ENCODE data around the gene NMNAT3. TPM values are rescaled to one million over a fixed set of nuclear protein-coding genes. Genes with fewer than 3 reads are reported as not detected.

Gene NMNAT3
- total RNA-seq, 1 donor from 2014 or later: 2.0 TPM

DNA sequence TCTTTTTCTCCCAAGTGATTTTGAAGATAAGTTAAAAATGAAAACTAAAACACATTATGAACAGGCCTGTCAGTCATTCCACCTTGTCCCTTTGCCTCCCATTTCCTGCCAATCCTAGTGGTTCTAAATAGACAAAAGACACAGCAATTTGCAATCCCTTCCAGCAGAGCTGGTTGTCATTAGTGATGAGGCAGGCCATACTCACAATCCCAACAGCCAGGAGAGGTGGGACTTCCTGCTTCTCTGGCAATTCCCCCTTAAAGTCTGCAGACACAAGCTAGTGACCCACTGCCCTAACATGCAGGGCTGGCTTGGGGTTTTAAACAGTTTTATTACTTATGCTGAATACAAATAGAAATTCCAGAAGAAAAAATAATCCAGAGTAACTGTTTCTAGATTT, 99.9 kb downstream of the NMNAT3 start:
- no peak for DNase-seq (ENCODE audit: low spot score)
- Mint-ChIP-seq H3K27ac (ENCODE audit: unreplicated experiment) (no peak overlapping the region), H3K9me3 (ENCODE audit: low read depth) (no peaks in the 10 kb centered on the region), H3K27me3 (ENCODE audit: low read depth) (no peaks in the 10 kb centered on the region), H3K4me1 (ENCODE audit: low read depth) (no peaks in the 10 kb centered on the region), H3K36me3 (ENCODE audit: low read depth) (no peaks in the 10 kb centered on the region), H3K4me3 (ENCODE audit: unreplicated experiment) (no peak overlapping the region)
- no peak for TF ChIP-seq CTCF (IDR thresholded peaks at IDR 0.05)

GRCh38 chr3:139577346-139577745, 100.4 kb downstream of the NMNAT3 start:
- DNase-seq (ENCODE audit: low spot score): no peak
- Mint-ChIP-seq H3K4me3 (ENCODE audit: unreplicated experiment) (no peak overlapping the region), H3K27me3 (ENCODE audit: low read depth) (no peaks in the 10 kb centered on the region), H3K27ac (ENCODE audit: unreplicated experiment) (no peak overlapping the region), H3K4me1 (ENCODE audit: low read depth) (no peaks in the 10 kb centered on the region), H3K36me3 (ENCODE audit: low read depth) (no peaks in the 10 kb centered on the region), H3K9me3 (ENCODE audit: low read depth) (no peaks in the 10 kb centered on the region)
- TF ChIP-seq CTCF (IDR thresholded peaks at IDR 0.05): no peak

DNA sequence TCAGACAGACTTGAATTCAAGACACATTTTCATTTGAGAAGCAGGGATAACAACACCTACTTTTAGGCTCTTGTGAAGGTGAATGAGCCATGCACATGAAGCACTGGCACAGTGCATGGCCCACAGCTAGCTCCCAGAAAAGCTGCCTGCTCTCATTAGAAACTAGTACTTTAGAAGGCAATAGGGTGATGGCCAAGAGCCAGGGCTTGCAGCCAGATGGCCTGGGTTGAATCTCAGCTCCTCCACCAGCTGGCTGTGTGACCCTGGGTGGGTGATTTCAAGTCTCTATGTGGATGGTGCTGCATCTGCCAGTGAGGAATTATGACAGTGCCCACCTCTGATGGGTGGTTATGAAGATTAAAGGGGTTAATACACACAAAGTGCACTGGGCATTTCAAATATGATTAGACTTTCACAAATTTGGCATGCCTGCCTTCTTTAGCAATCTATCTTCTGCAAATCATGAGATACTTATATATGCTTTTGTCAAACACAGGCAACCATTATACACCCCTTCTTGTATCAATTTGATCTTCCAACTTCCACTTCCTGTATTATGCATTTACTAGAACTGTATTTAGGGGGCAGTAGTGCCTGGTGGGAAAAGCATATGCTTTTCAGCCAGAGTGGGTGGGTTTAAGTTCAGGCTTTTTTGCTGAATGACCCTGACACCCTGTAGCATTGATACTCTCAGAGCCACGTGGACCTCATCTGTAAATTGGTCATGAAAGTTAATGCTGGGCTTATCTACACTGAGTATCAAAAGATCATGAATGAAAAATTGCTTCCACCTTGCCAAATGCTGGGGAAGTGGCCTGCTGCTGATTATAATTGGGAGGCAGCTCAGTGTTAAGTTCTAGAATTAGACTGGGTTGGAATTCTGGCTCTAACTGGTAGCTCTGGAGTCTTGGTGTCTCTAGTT, 103.5 kb downstream of the NMNAT3 start:
- DNase-seq (ENCODE audit: low spot score): no peak

DNA sequence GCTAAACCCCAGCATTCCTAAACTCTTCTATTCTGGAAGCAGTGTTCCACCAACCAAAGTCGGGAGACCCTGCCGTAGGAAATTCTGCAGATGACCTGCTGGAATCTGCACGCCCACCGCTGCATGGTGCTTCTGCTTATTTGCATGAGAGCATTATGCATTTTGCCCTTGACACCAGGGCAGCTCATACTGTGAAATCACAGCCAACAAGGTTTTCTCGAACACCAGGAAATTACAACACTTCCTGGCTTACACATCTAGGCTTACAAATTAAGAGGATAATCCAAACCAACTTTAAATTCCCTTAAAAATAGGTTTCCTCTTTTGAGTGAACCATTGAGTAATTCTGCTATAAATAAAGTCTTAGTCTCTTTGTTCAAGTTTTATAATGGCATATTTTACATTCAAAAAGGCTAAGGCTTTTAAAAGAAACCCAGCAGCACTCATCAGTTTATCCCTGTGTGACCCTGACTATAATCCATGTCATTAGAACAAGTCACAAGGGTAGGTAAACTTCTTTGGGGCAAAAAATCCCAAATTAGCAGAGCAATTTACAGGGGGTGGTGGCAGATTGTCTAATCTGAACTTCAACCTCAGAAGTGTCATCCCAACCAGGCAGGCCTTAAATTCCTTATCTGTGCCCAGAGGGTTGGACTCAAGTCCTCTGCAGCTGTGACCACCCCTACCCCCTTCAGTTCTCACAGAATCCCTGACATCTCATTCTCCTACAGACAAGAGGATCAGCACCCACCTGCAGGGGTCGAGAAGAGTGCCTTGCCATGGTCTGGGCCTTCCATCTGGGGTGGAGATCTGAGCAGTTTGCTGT, 104.7 kb downstream of the NMNAT3 start:
- no peak for DNase-seq (ENCODE audit: low spot score)
- Mint-ChIP-seq H3K27ac (ENCODE audit: unreplicated experiment) (no peak overlapping the region), H3K4me3 (ENCODE audit: unreplicated experiment) (no peak overlapping the region), H3K9me3 (ENCODE audit: low read depth) (peaks cover 12% of the 10 kb centered on the region), H3K36me3 (ENCODE audit: low read depth) (peaks cover 12% of the 10 kb centered on the region), H3K27me3 (ENCODE audit: low read depth) (no peaks in the 10 kb centered on the region), H3K4me1 (ENCODE audit: low read depth) (no peaks in the 10 kb centered on the region)
- TF ChIP-seq CTCF (IDR thresholded peaks at IDR 0.05): no peak

More for the DNA sequence above, 103.5 kb downstream of the NMNAT3 start:
- Mint-ChIP-seq H3K9me3 (ENCODE audit: low read depth) (peaks cover 7% of the 10 kb centered on the region), H3K27me3 (ENCODE audit: low read depth) (no peaks in the 10 kb centered on the region), H3K27ac (ENCODE audit: unreplicated experiment) (no peak overlapping the region), H3K4me1 (ENCODE audit: low read depth) (no peaks in the 10 kb centered on the region), H3K36me3 (ENCODE audit: low read depth) (peaks cover 8% of the 10 kb centered on the region), H3K4me3 (ENCODE audit: unreplicated experiment) (no peak overlapping the region)
- TF ChIP-seq CTCF (IDR thresholded peaks at IDR 0.05): peak; percentile 37

GRCh38 chr3:139571711-139572110, 106.1 kb downstream of the NMNAT3 start:
- Mint-ChIP-seq H3K4me1 (ENCODE audit: low read depth) (no peaks in the 10 kb centered on the region), H3K27me3 (ENCODE audit: low read depth) (no peaks in the 10 kb centered on the region), H3K4me3 (ENCODE audit: unreplicated experiment) (no peak overlapping the region), H3K36me3 (ENCODE audit: low read depth) (peaks cover 12% of the 10 kb centered on the region), H3K27ac (ENCODE audit: unreplicated experiment) (no peak overlapping the region), H3K9me3 (ENCODE audit: low read depth) (peaks cover 12% of the 10 kb centered on the region)
- no peak for TF ChIP-seq CTCF (IDR thresholded peaks at IDR 0.05)
- DNase-seq (ENCODE audit: low spot score): no peak

Measured in chondrocyte (in vitro differentiated cells).